Nucleus accumbens (tissue), 56 donors: ENCODE results near the gene ATRNL1.
"Not testable (repeated sequence)": the region's sequence is repeated elsewhere in the genome, so short reads cannot be mapped to it uniquely, and the experiment has no call there.

Experiments
- DNase-seq, 56 donors: peaks; one replicate each; lab custom pipeline; 2025; lab: John Stamatoyannopoulos, UW

Gene ATRNL1

DNA sequence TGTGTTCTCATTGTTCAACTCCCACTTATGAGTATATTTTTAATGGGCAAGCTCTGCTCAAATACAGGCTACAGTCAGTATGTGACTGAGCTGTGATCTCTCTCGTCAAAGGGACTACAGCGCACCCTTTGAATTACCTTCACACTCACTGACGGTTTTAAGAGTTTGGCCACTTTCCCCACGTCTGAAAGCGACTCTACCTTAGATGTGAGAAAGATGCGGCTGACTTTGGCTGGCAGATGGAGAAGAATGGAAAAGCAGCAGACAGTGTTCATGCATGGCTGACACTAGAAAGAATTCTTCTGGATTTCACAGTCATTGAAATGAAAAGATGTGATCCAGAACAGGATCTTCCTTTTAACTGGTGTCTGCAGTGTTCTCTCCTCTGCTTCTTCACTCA lies 2.0 kb upstream of the ATRNL1 start:
- DNase-seq: no peak

DNA sequence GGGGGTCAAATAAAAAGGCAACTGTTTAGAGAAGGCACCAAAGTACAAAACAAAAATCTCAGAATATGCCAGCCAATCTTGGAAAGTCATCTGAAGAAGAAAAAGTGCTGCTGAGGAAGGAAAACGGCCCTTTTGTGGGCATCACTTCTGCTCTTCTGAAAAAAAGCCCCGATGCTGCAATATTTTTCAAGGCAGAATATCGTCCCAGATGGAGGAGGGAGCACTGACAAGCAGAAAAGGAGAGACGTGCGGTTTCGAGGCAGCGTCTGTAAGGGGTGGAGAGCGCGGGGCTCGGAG lies 959 bp upstream of the ATRNL1 start:
- peak in 1 of 56 donors; percentile 57 for DNase-seq

DNA sequence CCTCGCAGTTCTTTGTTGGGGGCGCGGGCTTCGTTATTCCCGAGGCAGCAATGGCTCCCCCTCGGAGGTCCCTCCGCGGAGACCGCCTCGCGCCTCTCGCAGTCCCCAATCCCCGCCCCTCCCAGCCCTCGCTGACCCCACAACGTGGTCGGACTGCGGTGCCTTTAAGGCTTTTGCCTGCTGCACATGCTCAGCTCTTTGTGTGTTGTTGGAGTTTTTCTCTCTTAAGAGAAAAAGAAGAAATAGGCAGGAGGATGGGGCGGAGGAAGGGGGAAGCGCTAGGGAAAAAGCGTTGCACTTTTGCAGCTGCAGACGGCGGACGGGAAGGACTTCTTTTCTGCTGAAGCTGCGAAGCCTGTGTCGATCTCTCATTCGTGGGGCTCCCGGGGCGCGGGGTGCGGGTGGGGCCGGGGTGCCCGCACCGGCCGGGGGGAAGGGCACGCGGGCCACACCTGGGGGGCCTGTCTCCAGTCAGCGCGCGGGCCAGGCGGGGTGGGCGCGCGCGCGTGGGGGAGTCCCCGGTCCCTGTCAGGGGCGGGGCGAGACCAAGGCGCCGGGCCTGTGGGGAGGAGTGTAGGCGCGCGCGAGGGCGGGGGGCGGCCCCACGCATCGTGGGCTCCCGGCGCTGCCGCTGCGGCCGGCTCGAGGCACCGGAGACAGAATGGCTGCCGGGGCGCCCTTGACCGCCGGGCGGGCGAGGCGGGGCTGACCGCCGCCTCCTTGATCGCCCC lies 445 bp upstream of the ATRNL1 start:
- DNase-seq: peak in 37 of 56 donors; percentile 4 to 73 (median 48)

DNA sequence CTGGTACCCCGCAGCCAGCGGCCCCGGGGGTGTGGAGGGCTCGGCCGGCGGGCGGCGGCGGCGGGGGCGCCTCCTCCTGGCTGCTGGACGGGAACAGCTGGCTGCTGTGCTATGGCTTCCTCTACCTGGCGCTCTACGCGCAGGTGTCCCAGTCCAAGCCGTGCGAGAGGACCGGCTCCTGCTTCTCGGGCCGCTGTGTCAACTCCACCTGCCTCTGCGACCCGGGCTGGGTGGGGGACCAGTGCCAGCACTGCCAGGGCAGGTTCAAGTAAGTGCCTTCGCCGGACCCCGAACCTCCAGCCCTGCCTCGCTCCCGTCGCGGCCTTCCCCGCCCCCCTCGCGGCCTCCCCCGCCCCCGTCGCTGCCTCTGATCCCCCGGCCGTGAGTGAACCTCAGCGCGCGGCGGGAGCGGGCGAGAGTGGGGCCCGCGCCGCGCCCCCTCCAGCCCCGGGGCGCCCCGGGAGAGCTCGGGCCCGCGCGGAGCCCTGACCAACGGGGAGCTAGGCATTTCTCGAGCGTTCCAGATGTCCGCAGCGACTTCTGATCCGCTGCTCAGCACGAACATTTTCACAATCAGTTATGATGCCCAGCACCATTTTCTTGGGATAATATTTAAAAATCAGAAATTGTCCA lies 727 bp downstream of the ATRNL1 start:
- DNase-seq: peak in 17 of 56 donors; percentile 4 to 55 (median 27)

DNA sequence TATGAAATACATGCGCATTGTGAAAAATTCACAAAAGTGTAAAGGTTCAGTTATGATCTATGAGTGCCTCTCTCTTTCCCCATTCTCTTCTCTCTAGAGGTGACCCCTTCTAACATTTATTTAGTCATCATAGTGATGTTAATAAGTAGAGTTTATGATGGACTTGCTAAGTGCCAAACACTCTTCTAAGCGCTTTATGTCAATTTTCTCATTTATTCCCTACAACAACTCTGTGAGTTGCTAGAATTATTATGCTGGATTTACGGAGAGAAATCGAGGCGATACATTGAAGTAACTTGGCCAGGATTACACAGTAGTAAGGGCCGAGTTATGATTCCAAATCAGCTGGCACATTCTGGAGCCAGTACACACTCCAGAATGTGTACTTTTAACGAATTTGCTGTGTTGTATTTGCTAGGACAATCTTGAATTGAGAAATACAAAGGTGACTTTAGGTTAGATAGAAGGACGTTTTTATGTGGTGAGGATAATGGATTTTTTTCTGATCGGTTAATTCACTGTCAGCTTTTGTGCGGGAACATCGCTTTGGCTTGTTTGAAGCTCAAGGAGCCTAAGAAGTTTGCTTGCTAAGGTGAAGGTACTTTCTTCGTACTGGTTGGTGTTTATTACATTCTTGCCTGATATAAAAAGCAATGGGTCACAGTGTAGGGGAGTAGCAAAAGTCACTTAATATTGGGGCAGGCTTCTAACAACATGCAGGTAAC lies 1.4 kb downstream of the ATRNL1 start:
- DNase-seq: no peak

DNA sequence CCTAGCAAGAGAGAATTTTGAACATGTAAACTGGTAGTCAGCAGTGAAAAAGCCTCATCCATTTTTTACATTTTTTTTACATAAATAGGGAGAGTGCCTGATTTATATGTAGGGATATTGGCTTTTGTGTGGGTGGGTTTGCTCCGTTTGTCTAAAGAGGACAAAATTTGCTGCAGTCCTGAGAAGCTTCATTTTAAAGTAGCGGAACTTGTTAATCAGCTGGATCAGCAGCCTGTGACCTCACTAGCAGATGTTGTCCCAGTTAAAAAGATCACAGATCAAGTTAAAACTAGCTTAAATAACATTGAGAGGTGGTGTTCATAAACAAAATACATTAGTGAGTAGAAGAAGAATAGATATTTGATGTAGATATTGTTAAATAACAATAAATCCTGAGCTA lies 2.6 kb downstream of the ATRNL1 start:
- no peak for DNase-seq

DNA sequence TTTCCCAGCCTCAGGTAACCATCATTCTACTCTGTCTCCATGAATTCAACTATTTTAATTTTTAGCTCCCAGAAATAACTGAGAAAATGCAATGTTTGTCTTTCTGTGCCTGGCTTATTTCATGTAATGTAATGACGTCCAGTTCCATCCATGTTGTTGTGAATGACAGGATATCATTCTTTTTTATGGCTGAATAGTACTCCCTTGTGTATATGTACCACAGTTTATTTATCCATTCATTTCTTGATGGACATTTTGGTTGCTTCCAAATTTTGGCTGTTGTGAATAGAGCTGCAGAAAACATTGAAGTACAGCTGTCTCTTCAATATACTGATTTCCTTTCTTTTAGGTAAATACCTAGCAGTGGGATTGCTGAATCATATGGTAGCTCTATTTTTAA lies 10.5 kb downstream of the ATRNL1 start:
- no peak for DNase-seq

DNA sequence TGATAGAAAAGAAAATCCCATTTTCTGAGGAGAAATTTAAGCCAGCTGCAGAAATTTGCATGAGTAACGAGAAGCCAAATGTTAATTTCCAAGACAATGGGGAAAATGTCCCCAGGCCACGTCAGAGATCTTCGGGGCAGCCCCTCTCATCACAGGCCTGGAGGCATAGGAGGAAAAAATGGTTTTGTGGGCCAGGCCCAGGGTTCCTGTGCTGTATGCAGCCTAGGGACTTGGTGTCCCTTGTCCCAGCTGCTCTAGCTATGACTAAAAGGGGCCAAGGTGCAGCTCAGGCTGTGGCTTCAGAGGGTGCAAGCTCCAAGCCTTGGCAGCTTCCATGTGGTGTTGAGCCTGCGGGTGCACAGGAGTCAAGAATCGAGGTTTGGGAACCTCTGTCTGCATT lies 12.2 kb downstream of the ATRNL1 start:
- not testable (repeated sequence) for DNase-seq

DNA sequence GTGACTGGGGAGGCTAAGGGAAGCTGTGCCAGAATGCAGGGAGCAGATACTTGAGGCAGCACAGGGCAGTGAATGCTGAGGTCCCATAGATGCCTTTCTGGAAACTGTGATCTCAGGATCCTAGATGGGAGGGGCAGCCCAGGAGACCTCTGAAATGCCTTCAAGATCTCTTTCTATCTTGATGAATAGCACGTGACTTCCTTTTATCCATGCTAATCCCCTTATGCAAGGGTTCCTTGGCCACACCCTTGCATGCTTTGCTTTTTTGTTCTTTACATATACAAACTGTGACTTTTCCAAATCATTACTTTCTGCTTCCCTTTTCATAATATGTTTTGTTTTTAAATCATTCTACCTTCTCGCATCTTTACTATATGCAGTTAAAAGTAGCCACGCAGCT lies 14.7 kb downstream of the ATRNL1 start:
- DNase-seq: no peak

DNA sequence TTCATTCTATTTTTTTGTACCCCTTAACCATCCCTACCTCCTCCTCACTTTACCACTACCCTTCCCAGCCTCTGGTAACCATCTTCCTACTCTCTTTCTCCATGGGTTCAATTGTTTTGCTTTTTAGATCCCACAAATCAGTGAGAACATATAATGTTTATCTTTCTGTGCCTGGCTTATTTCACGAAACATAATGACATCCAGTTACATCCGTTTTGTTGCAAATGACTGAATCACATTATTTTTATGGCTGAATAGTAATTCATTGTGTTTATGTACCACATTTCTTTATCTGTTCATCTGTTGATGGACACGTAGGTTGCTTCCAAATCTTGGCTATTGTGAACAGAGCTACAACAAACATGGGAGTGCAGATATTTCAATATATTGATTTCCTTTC lies 24.1 kb downstream of the ATRNL1 start:
- no peak for DNase-seq

DNA sequence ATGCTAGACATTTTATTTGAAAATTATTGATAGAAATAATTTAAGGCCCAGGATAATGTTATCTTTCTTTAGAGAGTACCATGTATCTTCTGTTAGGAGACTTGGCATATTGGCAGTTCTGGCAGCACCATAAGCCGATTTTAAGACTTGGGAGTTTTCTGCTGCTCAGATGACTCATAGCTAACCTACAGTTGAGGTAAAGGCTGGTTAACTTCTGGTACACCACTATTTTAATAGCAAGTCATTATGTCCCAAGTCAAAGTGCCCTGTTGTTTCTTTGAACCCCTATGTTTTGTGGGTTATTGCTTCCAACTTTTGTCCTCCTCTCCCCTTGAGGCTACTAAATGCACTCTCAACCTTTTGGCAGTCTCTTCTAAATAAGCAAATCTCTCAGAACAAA lies 25.2 kb downstream of the ATRNL1 start:
- DNase-seq: no peak

DNA sequence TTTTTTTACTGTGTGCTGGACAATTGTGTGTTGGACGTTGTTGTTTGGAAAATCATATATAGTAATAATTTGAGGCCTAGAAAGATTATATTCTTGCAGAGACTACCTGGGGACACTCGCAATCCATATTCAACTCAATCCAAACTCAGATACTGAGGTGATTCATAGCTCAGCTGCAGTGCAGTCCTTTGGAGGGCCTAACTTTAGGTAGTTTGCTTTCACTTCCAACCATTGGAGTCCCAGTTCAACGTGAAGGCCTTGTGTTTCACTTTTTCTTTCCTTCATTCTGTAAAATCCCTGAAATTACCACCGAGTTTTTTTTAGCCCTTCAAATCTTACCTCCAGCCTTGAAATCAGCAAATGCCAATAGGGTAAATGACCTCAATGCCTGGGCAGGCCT lies 32.3 kb downstream of the ATRNL1 start:
- DNase-seq: no peak

DNA sequence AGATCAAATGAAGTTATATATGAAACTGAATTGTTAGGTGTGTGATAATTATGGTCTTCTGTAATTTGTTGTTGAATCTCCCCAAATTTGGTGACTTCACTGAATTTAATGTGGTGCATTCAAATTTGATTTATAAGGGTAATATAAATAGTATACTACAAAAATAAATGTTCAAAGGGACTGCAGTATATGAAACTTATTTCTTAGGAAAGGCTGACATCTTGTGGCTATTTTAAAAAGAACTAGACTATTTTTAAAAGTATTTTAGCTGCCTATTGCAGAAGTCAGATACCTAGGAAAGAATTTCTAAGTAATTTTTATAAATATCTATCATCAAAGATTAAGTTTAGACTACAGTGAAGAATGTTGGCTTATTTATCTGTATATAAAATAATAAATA lies 36.6 kb downstream of the ATRNL1 start:
- DNase-seq: no peak

DNA sequence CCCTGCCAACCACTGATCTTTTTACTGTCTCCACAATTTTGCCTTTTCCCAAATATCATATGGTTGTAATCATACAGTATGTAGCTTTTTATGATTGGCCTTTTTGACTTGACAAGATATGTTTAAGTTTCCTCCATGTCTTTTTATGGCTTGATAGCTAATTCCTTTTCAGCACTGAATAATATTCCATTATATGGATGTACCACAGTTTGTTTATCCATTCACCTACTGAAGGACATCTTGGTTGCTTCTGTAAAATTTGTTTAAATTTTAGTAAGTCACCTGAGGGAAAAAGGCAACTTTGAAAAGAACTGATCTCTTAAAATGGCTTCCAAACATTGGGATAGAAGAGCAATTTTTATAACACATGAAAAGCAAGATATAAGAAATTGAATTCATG lies 43.5 kb downstream of the ATRNL1 start:
- no peak for DNase-seq

DNA sequence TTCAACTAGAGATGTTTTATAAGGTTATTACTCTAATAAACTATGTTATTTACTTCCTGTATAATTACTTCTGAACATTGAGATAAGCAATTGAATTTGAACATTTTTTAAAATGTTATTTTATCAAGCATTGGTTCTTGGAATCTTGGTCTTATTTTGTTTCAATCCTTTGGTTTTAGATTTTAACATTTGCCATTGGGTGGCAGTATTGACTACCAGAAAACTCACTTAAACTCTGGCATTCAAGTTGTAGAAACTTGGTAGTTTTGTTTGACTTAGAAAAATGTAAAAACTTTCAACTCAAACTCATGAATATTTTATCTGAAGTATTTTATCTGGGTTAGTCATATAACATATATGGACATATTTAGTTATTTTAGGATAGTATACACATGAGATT lies 48.1 kb downstream of the ATRNL1 start:
- no peak for DNase-seq

DNA sequence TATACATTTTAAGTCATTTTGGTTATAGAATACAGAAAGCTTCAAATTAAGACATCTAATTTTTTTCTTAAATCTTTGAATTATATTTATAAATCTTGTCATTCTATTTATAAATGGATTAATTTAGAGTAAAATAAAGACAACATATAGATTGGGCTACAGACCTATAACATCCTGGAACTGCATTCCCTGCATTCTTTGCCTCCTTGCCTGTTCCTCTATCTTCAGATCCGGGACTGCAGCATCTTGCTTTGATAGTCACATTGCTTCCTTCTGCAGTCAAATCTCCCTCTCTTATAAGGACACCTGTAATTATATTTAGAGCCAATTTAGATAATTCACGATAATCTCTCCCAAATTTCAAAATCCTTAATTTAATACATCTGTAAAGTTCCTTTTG lies 64.2 kb downstream of the ATRNL1 start:
- no peak for DNase-seq

DNA sequence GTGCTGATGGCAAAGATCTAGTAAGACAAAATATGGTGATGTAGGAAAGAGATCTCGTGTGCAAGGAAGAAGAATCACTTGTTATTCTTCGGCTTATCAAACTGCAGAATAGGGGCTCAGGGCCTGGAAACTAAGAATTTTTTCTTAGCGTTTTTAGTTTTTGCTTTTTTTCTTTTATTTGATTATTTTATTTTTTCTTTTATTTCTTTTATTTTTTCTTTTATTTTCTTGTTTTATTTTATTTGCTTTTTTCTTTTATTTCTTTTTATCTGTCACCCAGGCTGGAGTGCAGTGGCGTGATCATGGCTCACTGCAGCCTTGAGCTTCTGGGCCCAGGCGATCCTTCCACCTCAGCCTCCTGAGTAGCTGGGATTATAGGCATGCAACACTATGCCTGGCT lies 70.0 kb downstream of the ATRNL1 start:
- no peak for DNase-seq

DNA sequence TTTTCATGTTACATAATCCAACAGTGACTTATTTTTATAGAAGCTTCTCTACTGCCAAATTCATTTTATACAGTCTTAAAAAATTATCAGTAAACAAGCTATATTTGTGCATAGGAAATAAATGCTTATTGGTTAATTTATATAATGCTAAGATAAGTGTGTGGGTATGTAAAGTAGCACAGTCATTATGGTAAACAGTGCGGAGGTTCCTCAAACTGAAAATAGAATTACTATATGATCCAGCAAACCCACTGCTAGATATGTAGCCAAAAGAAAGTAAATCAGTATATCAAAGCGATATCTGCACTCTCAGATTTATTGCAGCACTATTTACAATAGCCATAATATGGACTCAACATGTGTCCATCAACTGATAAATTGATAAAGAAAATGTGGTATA lies 71.1 kb downstream of the ATRNL1 start:
- no peak for DNase-seq

DNA sequence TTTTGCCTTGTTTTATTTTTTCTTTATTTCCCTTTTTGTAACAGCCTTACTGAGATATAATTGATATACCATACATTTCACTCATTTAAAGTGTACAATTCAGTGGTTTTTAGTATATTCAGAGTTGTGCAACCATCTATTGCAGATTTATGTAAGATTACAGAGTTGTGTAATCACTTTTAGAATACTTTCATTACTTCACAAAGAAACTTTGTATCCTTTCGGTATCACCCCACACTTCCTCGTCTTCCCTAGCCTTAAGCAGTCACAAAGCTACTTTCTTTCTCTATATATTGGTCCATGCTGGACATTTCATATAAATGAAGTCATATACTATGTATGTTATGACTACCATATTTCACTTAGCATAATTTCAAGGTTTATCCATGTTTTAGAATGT lies 74.6 kb downstream of the ATRNL1 start:
- DNase-seq: no peak

DNA sequence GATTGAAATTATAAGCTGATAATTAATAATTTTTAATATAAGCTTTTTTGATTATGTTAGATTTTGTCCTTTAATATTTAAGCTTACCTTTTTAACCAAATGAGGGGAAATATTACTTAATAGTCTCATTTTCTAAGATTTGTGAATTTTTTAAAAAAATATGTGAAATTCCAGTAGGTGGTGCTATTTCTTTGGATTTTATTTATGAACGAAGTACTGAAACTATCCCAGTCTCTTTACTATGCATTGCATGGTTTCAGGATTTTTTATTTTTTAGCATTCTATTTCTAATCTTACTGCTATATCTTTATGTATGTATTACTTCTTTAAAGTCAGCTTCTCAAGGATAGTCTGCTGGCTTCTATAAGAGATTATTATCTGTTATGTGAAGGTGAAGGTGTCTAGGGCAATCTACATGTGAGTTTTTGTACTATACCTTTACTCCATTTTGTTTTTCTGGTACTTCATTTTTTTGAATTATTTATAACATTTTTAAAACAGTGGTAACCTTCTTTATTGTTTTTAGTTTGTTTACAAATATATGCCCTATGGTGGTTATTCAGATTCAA lies 78.3 kb downstream of the ATRNL1 start:
- DNase-seq: no peak

DNA sequence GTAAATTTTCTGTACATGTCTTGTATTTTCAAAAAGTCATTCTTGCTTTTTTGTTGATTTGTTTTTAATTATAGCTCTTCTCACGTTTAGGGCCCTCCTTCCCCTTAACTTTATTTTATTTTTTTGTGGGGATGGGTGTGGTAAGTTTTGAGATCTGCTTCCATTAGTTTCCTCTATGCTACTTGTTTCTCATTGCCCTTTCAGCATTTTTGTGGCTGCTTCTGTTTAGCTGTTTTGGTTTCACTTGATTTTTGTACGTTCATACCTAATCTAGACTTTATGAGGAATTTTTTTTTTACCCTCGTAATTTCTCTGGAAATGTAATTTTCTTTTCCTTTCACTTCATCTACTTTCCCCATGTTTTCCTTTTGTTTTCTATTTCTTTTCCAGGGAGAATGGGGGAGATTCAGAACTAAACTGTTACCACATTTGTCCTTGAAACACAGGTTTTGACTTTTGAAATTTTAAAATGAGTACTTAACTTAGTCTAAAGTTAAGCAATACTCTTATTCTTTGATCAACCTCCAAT lies 80.8 kb downstream of the ATRNL1 start:
- DNase-seq: no peak
